HG03103 (cell line): ENCODE results near the gene TMEM181.
"Not testable (repeated sequence)": the region's sequence is repeated elsewhere in the genome, so short reads cannot be mapped to it uniquely, and the experiment has no call there.

Source experiments
- ATAC-seq: cut with Tn5 transposase; IDR thresholded peaks from one replicate; pipeline ENCODE4 v1.9.1; 2021; ENCODE audit warnings: low read depth; ENCODE audit not compliant: unreplicated experiment

Gene TMEM181

DNA sequence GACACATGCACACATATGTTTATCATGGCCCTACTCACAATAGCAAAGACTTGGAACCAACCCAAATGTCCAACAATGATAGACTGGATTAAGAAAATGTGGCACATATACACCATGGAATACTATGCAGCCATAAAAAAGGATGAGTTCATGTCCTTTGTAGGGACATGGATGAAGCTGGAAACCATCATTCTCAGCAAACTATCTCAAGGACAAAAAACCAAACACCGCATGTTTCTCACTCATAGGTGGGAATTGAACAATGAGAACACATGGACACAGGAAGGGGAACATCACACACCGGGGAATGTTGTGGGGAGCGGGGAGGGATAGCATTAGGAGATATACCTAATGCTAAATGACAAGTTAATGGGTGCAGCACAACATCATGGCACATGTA, 117.2 kb downstream of the TMEM181 start:
- ATAC-seq, result not testable (repeated sequence)

DNA sequence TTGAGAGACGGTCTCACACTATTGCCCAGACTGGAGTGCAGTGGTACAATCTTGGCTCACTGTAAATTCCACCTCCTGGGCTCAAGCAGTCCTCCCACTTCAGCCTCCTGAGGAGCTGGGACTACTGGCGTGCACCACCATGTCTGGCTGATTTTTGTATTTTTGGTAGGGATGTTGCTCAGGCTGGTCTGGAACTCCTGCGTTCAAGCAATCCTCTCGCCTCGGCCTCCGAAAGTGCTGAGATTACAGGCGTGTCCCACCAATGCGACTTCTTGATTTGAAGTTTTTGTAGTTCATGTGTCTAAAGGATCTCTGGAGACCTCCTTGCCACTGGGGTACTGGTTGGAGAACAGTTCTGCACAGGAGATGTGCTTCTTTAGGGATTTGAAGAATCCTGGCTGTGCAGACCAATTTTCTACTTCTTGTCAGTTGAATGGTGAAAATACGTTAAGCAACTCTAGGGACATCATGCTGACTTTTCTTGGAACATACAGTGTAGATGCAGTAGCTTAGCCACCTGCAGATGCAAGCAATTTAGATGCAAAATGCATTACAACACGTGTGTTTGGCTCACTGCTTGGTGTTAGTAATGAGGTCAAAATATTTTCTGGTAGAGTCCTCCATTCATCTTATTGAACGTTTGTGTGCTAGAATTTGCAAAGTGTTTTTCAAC, 118.2 kb downstream of the TMEM181 start:
- no peak for ATAC-seq

DNA sequence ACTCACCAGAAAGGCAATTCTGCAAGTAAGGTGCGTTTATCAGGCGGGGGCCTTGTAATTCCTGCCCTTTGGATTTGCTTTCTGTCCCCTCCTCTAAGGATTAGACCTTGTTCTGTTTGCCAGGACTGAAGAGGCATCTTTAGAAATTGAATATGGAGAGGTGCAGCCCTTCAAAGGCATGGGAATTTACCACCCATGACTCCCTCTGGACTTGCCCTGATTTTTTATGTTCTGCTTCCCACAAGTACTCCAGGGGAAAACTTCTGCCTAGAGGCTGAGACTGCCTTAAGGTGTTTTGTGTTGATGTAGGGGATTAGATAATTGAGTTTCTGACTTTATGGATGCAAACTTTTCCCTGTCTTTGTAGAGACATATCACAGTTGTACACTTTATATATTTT, 120.1 kb downstream of the TMEM181 start:
- ATAC-seq, result no peak

DNA sequence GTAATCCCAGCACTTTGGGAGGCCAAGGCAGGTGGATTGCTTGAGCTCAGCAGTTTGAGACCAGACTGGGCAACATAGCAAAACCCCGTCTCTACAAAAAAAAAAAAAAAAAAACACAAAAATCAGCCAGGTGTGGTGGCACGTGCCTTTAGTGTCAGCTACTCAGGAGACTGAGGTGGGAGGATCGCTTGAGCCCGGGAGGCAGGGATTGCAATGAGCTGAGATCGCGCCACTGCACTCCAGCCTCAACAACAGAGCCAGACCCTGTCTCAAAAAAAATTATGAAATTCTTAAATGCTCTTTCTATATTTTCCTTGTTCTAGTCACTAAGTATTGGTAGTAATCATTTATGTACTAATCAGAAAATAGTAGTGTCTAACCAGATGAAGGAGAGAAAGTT, 120.6 kb downstream of the TMEM181 start:
- no peak for ATAC-seq

DNA sequence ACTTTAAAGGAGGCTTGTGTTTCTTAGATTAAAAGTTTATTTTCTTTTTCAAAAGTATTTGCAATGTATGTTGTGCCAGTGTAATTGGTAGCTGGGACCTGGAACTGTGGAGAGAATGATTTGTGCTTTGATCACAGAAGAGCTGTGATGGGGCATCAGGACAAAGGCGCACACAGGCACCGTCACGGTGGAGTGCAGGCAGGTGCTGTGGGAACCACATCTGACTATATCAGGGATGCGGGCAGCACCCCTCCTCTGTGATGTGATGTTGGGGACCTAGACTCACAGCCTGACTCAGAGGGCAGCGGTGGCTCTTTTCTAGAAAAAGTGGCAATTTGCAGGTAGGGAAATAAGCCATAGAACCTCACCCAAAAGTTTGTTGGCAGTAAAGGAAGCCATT, 124.4 kb downstream of the TMEM181 start:
- ATAC-seq, result no peak

DNA sequence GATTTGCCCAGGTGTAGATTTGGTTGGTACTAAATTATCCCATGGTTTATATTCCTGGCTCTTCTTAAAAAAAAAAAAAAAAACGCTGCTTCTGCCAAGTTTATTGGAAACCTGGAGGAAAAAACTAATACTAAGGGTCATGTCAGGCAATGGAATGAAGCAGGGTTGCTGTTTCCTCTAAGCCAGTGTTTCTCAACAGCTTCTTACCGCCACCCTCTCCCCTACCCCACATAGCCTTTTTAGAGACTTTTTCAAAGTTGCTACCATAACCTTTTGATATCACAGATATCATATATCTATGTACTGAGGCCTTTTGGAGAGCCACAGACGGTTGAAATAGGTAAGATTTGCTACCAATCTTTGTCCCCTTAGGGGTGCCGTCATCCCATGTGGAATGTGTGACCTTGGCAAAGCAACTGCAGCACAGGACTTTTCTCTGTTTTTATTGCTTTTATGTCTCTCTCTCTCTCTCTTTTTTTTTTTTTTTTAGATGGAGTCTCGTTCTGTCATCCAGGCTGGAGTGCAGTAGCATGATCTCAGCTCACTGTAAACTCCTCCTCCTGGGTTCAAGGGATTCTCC, 124.9 kb downstream of the TMEM181 start:
- ATAC-seq, result no peak
